H9 (cell line): ENCODE results near the gene PNKD. TPM values are rescaled to one million over a fixed set of nuclear protein-coding genes. Genes with fewer than 3 reads are reported as not detected.

ENCODE experiments used
- DNase-seq: peaks from one replicate; pipeline ENCODE4 v3.0.0-alpha.2; 2017
- H2AFZ ChIP-seq: one replicate; pipeline ENCODE4 v1.6.1; 2013; ENCODE audit warnings: mild to moderate bottlenecking, low read length, control low read depth, moderate library complexity
- H2AK5ac ChIP-seq: 2 replicates; pipeline ENCODE4 v1.6.1; 2013; ENCODE audit warnings: low read length, control low read depth, mixed read lengths; ENCODE audit not compliant: insufficient read length
- H2BK120ac ChIP-seq: one replicate; pipeline ENCODE4 v1.6.1; 2013; ENCODE audit warnings: low read depth, mild to moderate bottlenecking, low read length, control low read depth, inconsistent platforms; ENCODE audit not compliant: poor library complexity, severe bottlenecking
- H2BK12ac ChIP-seq: 2 replicates; pipeline ENCODE4 v1.6.1; 2013; ENCODE audit warnings: low read length, control low read depth, mixed read lengths, low read depth; ENCODE audit not compliant: insufficient read length
- H2BK15ac ChIP-seq: 2 replicates; pipeline ENCODE4 v1.6.1; 2013; ENCODE audit warnings: low read depth, low read length, control low read depth
- H2BK20ac ChIP-seq: one replicate; pipeline ENCODE4 v1.6.1; 2013; ENCODE audit warnings: low read depth, mild to moderate bottlenecking, low read length, control low read depth, inconsistent platforms; ENCODE audit not compliant: poor library complexity, severe bottlenecking
- H2BK5ac ChIP-seq: 2 replicates; pipeline ENCODE4 v1.6.1; 2013; ENCODE audit warnings: low read length, control low read depth, mixed read lengths; ENCODE audit not compliant: insufficient read length
- H3K14ac ChIP-seq: 2 replicates; pipeline ENCODE4 v1.6.1; 2013; ENCODE audit warnings: low read length, control low read depth; ENCODE audit not compliant: insufficient read depth
- H3K18ac ChIP-seq: 2 replicates; pipeline ENCODE4 v1.6.1; 2013; ENCODE audit warnings: low read depth, mild to moderate bottlenecking, mixed read lengths, low read length, control low read depth; ENCODE audit not compliant: insufficient read length
- H3K23ac ChIP-seq: 2 replicates; pipeline ENCODE4 v1.6.1; 2013; ENCODE audit warnings: low read length, control low read depth, mixed read lengths, low read depth; ENCODE audit not compliant: insufficient read length
- H3K23me2 ChIP-seq: 2 replicates; pipeline ENCODE4 v1.6.1; 2013; ENCODE audit warnings: low read depth, mild to moderate bottlenecking, mixed read lengths, low read length, control low read depth; ENCODE audit not compliant: insufficient read length, poor library complexity, severe bottlenecking
- H3K27ac ChIP-seq: 2 replicates; pipeline ENCODE4 v1.5.1; 2013; ENCODE audit warnings: low read length, control low read depth, mixed read lengths, low read depth; ENCODE audit not compliant: insufficient read length
- H3K27me3 ChIP-seq: 2 replicates; pipeline ENCODE4 v1.6.1; 2013; ENCODE audit warnings: low read length, control low read depth, inconsistent platforms; ENCODE audit not compliant: insufficient read depth
- H3K4ac ChIP-seq: 2 replicates; pipeline ENCODE4 v1.6.1; 2013; ENCODE audit warnings: low read depth, mild to moderate bottlenecking, control low read depth, inconsistent platforms, low read length, moderate library complexity
- H3K4me1 ChIP-seq: 2 replicates; pipeline ENCODE4 v1.6.1; 2013; ENCODE audit warnings: low read length, control low read depth, inconsistent platforms; ENCODE audit not compliant: insufficient read depth
- H3K4me2 ChIP-seq: 2 replicates; pipeline ENCODE4 v1.6.1; 2013; ENCODE audit warnings: low read length, control low read depth, mixed read lengths; ENCODE audit not compliant: insufficient read length, insufficient read depth
- H3K56ac ChIP-seq: 2 replicates; pipeline ENCODE4 v1.6.1; 2013; ENCODE audit warnings: low read depth, mild to moderate bottlenecking, mixed read lengths, low read length, control low read depth; ENCODE audit not compliant: insufficient read length
- H3K79me1 ChIP-seq: 2 replicates; pipeline ENCODE4 v1.6.1; 2013; ENCODE audit warnings: low read depth, mild to moderate bottlenecking, moderate library complexity, low read length, control low read depth, inconsistent platforms; ENCODE audit not compliant: insufficient read depth, poor library complexity, severe bottlenecking
- H3K79me2 ChIP-seq: 2 replicates; pipeline ENCODE4 v1.6.1; 2013; ENCODE audit warnings: low read length, control low read depth, inconsistent platforms; ENCODE audit not compliant: insufficient read depth
- H3K9ac ChIP-seq: 2 replicates; pipeline ENCODE4 v1.6.1; 2013; ENCODE audit warnings: low read length, control low read depth, mixed read lengths; ENCODE audit not compliant: insufficient read length; ENCODE audit errors: extremely low read depth
- H3K9me3 ChIP-seq: one replicate; pipeline ENCODE4 v1.6.1; 2013; ENCODE audit warnings: low read depth, low read length, inconsistent platforms; ENCODE audit not compliant: control insufficient read depth
- H3T11ph ChIP-seq: one replicate; pipeline ENCODE4 v1.6.1; 2013; ENCODE audit warnings: mild to moderate bottlenecking, low read length, control low read depth, inconsistent platforms
- H4K20me1 ChIP-seq: one replicate; pipeline ENCODE4 v1.6.1; 2013; ENCODE audit not compliant: control insufficient read depth, insufficient read length, insufficient read depth
- H4K5ac ChIP-seq: 2 replicates; pipeline ENCODE4 v1.6.1; 2013; ENCODE audit warnings: low read depth, mild to moderate bottlenecking, mixed read lengths, low read length, control low read depth; ENCODE audit not compliant: insufficient read length
- H4K8ac ChIP-seq: replicated peaks from 2 replicates; pipeline ENCODE4 v1.6.1; 2013; ENCODE audit warnings: low read length, control low read depth, mixed read lengths, low read depth; ENCODE audit not compliant: insufficient read length
- H4K91ac ChIP-seq: 2 replicates; pipeline ENCODE4 v1.6.1; 2013; ENCODE audit warnings: low read depth, mild to moderate bottlenecking, moderate library complexity, mixed read lengths, low read length, control low read depth; ENCODE audit not compliant: insufficient read length
- H3K27ac Mint-ChIP-seq, 3 experiments: 2 replicates in 2 of 3; 3 replicates in 1 of 3; pipeline ENCODE4 v1.8.0; 2020 to 2021; ENCODE audit warnings: mixed read lengths in 3 of 3, mild to moderate bottlenecking in 1 of 3, moderate library complexity in 1 of 3
- H3K27me3 Mint-ChIP-seq: 2 replicates; pipeline ENCODE4 v1.8.0; 2021; ENCODE audit warnings: low read depth, mild to moderate bottlenecking, moderate library complexity, mixed read lengths
- H3K36me3 Mint-ChIP-seq, 3 experiments: 2 replicates in 2 of 3; 3 replicates in 1 of 3; pipeline ENCODE4 v1.8.0; 2020 to 2021; ENCODE audit warnings: low read depth in 3 of 3, mixed read lengths in 3 of 3; ENCODE audit not compliant: insufficient read depth in 1 of 3
- H3K4me1 Mint-ChIP-seq, 2 experiments: 2 replicates each; pipeline ENCODE4 v1.8.0; 2020; ENCODE audit warnings: mixed read lengths in 2 of 2
- H3K4me3 Mint-ChIP-seq, 2 experiments: 2 replicates in 1 of 2; 3 replicates in 1 of 2; pipeline ENCODE4 v1.8.0; 2020 to 2021; ENCODE audit warnings: mild to moderate bottlenecking in 2 of 2, mixed read lengths in 2 of 2, moderate library complexity in 1 of 2
- H3K9me3 Mint-ChIP-seq, 2 experiments: 2 replicates in 1 of 2; 3 replicates in 1 of 2; pipeline ENCODE4 v1.8.0; 2020; ENCODE audit warnings: mild to moderate bottlenecking in 2 of 2, mixed read lengths in 2 of 2, moderate library complexity in 1 of 2
- CTCF ChIP-seq: fragments of 200-600 bp; sonication (generic); conservative IDR thresholded peaks from 3 replicates; pipeline ENCODE4 v1.8.0; 2021; ENCODE audit warnings: antibody characterized with exemption, mild to moderate bottlenecking
- WGBS: extraction: QIAGEN DNeasy Blood & Tissue Kit; methylation state at CpG from one replicate; pipeline ENCODE4 v1.1.7; 2013; ENCODE audit warnings: missing lambda C conversion rate, low lambda C conversion rate, mixed read lengths; ENCODE audit not compliant: insufficient read length; ENCODE audit errors: extremely low coverage; 5-methylcytosine and 5-hydroxymethylcytosine counted together
- total RNA-seq: library from RNA; stranded (reverse); gene quantifications from 2 replicates; pipeline ENCODE4 v1.2.1, GENCODE V29; 2021

Gene PNKD
- total RNA-seq, 1 experiment from 2014 or later, result 31.6 TPM

DNA sequence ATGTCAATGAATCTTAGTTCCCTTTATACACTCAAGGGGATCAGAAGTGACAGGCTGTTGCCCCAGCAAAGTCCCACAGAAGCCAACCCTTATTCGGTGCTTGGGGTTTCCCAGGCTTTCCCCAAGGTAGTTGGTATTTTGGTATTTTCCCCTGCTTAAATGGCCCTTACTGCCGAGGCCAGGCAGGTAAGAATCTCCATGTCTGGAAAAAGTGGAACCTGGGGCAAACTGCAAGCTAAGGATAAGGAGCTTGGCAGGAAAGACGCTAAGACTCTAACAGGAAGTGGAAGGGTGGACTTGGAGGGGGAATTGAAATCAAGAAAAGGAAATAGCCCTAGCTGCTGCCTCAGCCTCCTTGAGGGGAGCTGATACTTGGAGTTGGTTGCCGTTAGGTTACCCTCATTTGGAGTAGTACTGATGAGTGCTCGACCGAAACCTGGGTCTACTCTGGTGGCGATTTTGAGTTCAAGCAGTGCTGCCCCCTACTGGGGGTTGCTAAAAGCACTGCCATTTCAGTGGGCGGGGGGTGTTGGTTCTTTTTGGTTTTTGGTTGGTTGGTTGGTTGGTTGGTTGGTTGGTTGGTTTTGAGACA is 12.8 kb upstream of the PNKD start:
- H3K18ac ChIP-seq, result no peak overlapping the region
- H2AK5ac ChIP-seq, result no peak overlapping the region
- no peak overlapping the region for H2BK120ac ChIP-seq
- H3K56ac ChIP-seq, result no peak overlapping the region
- no peak overlapping the region for H3K14ac ChIP-seq
- H3T11ph ChIP-seq, result no peak overlapping the region
- no peak overlapping the region for H2BK12ac ChIP-seq
- Mint-ChIP-seq H3K36me3 (peaks cover 7 to 38% (median 31%) of the 10 kb centered on the region in 3 experiments), H3K27me3 (no peaks in the 10 kb centered on the region), H3K4me3 (no peak overlapping the region), H3K9me3 (no peaks in the 10 kb centered on the region), H3K4me1 (peaks cover 23 to 34% of the 10 kb centered on the region in 2 experiments), H3K27ac (peak overlapping the region in 2 of 3 experiments; percentile 57 to 73; a peak in 3 of 7 replicates)
- DNase-seq, result peak; percentile 85
- no peak overlapping the region for H3K27ac ChIP-seq
- H3K23ac ChIP-seq, result no peak overlapping the region
- no peak overlapping the region for H4K8ac ChIP-seq
- no peak overlapping the region for H2BK15ac ChIP-seq
- no peaks in the 10 kb centered on the region for H4K20me1 ChIP-seq
- H3K4me1 ChIP-seq, result peaks cover 4% of the 10 kb centered on the region; the same call in 1 of the 2 replicates
- no peak overlapping the region for H2BK5ac ChIP-seq
- no peak overlapping the region for H4K91ac ChIP-seq
- no peak overlapping the region for H2BK20ac ChIP-seq
- peak; percentile 82 for TF ChIP-seq CTCF
- no peak overlapping the region for H3K4me2 ChIP-seq
- no peak overlapping the region for H3K4ac ChIP-seq
- H3K79me2 ChIP-seq, result no peaks in the 10 kb centered on the region
- H2AFZ ChIP-seq, result no peak overlapping the region
- H3K9ac ChIP-seq, result no peak overlapping the region
- H3K79me1 ChIP-seq, result no peaks in the 10 kb centered on the region
- H3K27me3 ChIP-seq, result no peaks in the 10 kb centered on the region
- no CpG with 5 or more reads among the region's 8 CpGs for WGBS
- no peaks in the 10 kb centered on the region for H3K9me3 ChIP-seq
- no peak overlapping the region for H4K5ac ChIP-seq
- no peaks in the 10 kb centered on the region for H3K23me2 ChIP-seq
